ENCODE measurements around the gene CREB3L1.
A peak's percentile ranks its signal among the peaks of the same experiment; 100 is the strongest.

The CREB3L1 gene

DNA sequence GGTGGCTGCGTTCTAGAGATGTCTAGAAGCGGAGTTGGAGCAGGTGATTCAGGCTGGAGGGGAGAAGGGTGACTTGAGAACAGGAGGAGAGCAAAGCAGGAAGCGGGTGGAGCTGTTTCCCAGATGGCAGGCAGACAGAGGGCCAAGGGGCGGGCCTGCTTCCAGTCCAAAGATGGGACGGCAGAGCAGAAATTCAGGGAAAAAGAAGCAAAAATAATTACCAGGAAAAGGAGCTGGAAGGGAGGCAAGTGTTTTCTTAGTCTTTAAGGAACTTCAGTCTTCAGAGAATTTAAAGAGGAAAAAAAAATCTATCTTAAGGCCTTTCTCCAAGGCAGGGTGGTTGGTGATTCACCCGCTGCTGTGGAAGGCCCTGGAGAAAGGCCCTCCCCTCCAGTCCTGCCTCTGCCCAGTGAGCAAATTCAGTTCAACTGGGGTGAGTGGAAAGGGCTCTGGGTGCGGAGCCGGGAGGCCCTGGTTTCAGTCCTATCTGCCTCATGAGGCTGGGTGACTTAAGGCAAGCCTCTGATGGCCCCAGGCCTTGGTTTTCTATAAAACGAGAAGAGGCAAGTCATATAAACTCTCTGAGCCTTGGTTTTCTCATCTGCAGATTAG is 4.5 kb upstream of the CREB3L1 start:
- Mint-ChIP-seq H3K27ac (peak overlapping the region; percentile 34), H3K4me3 (peak overlapping the region; percentile 1), H3K36me3 (ENCODE audit: low read depth) (no peaks in the 10 kb centered on the region), H3K9me3 (no peaks in the 10 kb centered on the region), H3K27me3 (peaks cover 20% of the 10 kb centered on the region), H3K4me1 (ENCODE audit: low read depth) (peaks cover 11% of the 10 kb centered on the region)
- intact Hi-C loops (cut with micrococcal nuclease), result no loop called here

DNA sequence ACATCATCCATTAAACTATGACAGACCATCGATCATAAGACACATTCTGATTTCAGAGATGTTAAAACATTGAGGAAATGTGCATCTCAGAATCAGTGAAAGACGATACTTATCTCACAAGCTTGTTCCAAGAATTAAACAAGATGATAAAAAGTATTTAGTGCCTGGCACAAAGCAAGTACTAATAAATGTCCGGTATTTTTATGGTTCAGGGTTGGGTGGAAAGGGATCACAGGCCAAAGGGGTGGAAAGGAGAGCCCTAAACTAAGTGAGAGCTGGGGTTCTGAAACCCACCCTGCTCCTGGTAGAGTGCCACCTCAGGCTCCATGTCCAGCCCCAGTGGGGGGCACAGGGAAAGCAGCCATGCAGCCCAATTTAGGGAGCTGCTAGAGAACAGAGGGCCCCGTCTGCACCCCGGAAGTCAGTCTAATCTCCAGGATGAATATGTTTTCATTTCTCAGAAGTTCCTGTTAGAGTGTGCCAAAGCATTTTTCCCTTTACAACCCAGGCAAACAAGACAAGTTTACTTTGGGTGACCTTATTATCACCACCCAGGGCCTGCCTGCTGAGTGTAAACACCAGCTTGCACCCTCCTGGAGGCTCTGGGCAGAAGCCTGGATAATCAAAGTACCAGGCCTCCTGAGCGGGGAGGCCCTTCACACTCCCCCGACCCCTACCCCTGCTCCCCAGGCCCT is 3.8 kb upstream of the CREB3L1 start:
- H3K36me3 Mint-ChIP-seq (ENCODE audit: low read depth), result no peaks in the 10 kb centered on the region
- intact Hi-C loops (cut with micrococcal nuclease), result no loop called here
- H3K4me3 Mint-ChIP-seq, result no peak overlapping the region
- peaks cover 28% of the 10 kb centered on the region for H3K27me3 Mint-ChIP-seq
- H3K27ac Mint-ChIP-seq, result no peak overlapping the region
- H3K4me1 Mint-ChIP-seq (ENCODE audit: low read depth), result peaks cover 13% of the 10 kb centered on the region
- H3K9me3 Mint-ChIP-seq, result no peaks in the 10 kb centered on the region

GRCh38 chr11:46275964-46276641 is 1.4 kb upstream of the CREB3L1 start:
- intact Hi-C loops (cut with micrococcal nuclease), result no loop called here
- H3K27me3 Mint-ChIP-seq, result peaks cover 46% of the 10 kb centered on the region

DNA sequence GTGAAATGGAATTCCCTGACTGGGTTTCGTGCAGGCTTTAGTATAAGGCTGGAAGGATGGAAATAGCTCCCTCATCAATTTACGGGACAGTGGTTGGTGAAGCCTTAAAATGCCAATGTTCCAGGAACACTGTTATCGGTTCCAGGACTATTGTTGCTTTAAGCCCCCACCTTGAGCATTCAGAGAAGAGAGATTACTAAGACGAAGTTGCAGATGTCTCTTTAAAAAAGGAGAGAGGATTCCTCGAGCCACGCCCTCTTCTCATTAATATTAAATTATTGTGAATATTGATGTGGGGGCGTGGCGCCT is 195 bp upstream of the CREB3L1 start:
- Mint-ChIP-seq H3K36me3 (ENCODE audit: low read depth) (no peaks in the 10 kb centered on the region), H3K27me3 (peaks cover 53% of the 10 kb centered on the region), H3K4me3 (peak overlapping the region; percentile 62), H3K27ac (no peak overlapping the region), H3K9me3 (no peaks in the 10 kb centered on the region), H3K4me1 (ENCODE audit: low read depth) (peaks cover 31% of the 10 kb centered on the region)
- intact Hi-C loops (cut with micrococcal nuclease), result no loop called here

More at GRCh38 chr11:46275964-46276641, 1.4 kb upstream of the CREB3L1 start:
- H3K4me3 Mint-ChIP-seq, result no peak overlapping the region
- no peak overlapping the region for H3K27ac Mint-ChIP-seq
- H3K4me1 Mint-ChIP-seq (ENCODE audit: low read depth), result peaks cover 19% of the 10 kb centered on the region
- no peaks in the 10 kb centered on the region for H3K9me3 Mint-ChIP-seq
- H3K36me3 Mint-ChIP-seq (ENCODE audit: low read depth), result no peaks in the 10 kb centered on the region

DNA sequence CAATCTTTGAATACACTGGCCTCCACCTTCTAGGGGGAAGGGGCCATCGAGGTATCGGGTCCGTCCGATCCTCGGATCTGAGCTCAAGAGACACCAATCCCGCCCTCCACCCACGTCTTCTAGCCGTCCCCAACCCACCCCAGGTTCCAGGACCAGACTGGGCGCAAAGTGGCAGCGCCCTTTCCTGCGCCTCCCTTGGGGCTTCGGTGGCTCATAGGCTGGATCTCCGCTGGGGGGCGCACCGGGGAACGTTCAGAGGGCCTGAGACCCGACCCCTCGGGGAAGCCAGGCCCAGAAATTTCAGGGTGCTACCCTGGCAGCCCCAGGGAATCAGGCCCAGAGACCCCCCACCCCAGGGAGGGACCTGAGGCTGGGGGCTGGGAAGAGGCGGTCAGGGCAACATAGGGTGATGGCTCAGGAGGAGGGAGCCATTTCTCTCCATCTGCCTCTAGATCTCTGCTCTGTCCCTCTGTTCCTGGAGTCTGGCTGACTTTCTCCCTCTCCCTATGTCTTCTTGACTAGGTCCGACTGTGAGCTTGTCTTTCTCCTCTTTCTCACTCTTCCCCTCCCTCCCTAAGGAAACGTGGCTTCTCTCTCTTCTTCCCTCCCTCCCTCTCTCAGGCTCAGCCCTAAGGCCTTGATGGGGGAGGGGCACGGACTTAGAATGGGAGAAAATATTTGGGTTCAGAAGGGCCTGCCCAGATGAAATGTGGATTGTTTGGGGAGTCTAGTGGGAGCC is 1.1 kb downstream of the CREB3L1 start:
- Mint-ChIP-seq H3K9me3 (no peaks in the 10 kb centered on the region), H3K4me1 (ENCODE audit: low read depth) (peaks cover 27% of the 10 kb centered on the region), H3K27ac (no peak overlapping the region), H3K36me3 (ENCODE audit: low read depth) (no peaks in the 10 kb centered on the region), H3K4me3 (peak overlapping the region; percentile 46), H3K27me3 (peaks cover 62% of the 10 kb centered on the region)
- intact Hi-C loops (cut with micrococcal nuclease), result no loop called here

DNA sequence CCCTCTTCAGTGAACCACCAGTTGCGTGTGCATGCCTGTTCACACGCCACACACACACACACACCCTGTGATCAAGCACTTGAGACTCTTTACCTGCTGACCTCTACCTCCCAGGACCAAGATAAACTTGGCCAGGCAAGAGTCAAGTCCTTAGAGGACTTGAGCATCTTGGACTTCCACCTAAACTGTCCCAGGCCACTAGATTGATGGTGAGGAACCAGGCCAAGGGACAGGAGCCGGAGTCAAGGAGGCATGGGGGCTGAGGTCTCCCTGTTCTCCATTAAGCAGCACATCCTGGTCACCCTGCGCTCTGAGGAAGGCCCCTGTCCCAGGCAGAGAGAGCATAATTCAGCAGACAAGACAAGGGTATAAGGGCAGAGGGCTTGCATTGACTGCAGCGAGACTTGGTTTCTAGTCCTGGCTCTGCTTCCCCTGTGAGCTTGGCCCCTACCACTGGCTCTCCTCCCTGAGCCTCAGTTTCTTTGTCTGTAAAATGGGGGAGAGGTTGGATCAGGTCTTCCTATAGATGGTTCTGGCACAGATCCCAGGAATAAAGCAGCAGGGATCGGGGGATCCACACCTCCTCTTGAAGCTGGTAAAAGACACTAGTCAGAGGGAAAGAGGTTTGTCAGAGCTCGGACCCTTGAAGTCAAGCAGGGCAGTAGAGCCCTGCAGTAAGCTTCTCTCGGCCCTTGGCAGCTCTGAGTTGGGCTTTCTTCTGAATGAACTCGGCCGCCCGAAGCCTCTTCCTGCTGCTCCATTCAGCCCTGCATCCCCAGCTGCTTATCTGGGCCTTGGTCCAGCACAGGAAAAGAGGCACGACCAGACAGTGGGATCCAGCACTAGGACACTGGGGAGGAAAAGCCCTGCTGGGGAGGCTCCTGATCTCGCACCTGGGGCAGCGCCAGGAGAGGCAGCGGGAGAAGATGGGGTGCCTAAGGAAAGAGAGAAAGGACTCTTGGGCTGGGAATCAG is 2.0 kb downstream of the CREB3L1 start:
- Mint-ChIP-seq H3K27me3 (peaks cover 68% of the 10 kb centered on the region), H3K36me3 (ENCODE audit: low read depth) (no peaks in the 10 kb centered on the region), H3K9me3 (no peaks in the 10 kb centered on the region), H3K4me3 (no peak overlapping the region), H3K27ac (peak overlapping the region; percentile 3), H3K4me1 (ENCODE audit: low read depth) (peaks cover 27% of the 10 kb centered on the region)
- intact Hi-C loops (cut with micrococcal nuclease), result no loop called here

GRCh38 chr11:46280706-46281105 is 3.2 kb downstream of the CREB3L1 start:
- H3K36me3 Mint-ChIP-seq (ENCODE audit: low read depth), result no peaks in the 10 kb centered on the region
- intact Hi-C loops (cut with micrococcal nuclease), result no loop called here
- peaks cover 76% of the 10 kb centered on the region for H3K27me3 Mint-ChIP-seq
- peaks cover 27% of the 10 kb centered on the region for H3K4me1 Mint-ChIP-seq (ENCODE audit: low read depth)
- no peak overlapping the region for H3K4me3 Mint-ChIP-seq
- no peak overlapping the region for H3K27ac Mint-ChIP-seq
- no peaks in the 10 kb centered on the region for H3K9me3 Mint-ChIP-seq

DNA sequence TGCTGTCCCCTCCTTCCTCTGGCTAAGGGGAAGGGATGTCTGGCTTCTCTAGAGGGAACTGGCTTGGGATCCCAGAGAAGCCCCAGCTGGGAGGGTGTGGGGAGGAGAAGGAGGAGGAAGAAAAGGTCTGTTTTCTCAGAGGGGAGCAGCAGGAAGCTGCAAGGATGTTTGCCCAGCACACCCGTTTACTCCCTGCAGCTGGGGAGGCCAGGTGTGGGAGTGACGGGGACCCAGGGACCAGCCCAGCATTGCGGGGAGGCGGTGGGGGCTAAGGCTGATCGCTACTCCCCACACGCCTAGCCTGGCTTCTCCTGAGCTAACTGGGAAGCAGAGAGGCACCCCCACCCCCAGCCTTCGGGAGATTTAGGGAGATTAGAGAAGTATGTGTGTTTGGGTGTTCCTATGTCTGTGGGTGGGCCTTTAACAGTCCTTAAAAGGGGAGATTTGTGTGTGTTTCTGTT is 3.9 kb downstream of the CREB3L1 start:
- H3K9me3 Mint-ChIP-seq, result no peaks in the 10 kb centered on the region
- H3K27me3 Mint-ChIP-seq, result peaks cover 79% of the 10 kb centered on the region
- H3K36me3 Mint-ChIP-seq (ENCODE audit: low read depth), result no peaks in the 10 kb centered on the region
- peak overlapping the region; percentile 33 for H3K4me3 Mint-ChIP-seq
- H3K27ac Mint-ChIP-seq, result no peak overlapping the region
- H3K4me1 Mint-ChIP-seq (ENCODE audit: low read depth), result peaks cover 27% of the 10 kb centered on the region
- intact Hi-C loops (cut with micrococcal nuclease), result no loop called here

DNA sequence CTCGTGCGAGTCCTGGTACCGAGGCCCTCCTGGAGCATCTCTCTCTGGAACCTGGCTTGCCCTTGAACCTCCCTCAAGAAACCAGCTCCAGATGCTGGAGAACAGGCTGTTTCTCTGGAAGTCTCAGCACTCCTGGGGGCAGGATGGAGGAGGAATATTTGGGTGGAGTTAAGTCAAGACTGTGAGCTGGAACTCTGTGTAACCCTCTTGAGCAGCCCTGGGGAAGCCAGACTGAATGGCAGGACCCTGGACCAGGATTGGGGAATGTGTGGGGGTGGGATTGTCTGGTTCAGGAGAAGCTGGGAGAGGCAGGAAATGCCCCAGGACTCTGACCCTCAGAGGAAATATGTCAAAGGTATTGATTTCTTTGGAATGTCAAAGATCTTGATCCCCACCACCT is 7.7 kb downstream of the CREB3L1 start:
- no peak overlapping the region for H3K4me3 Mint-ChIP-seq
- H3K27ac Mint-ChIP-seq, result no peak overlapping the region
- H3K9me3 Mint-ChIP-seq, result no peaks in the 10 kb centered on the region
- peaks cover 33% of the 10 kb centered on the region for H3K4me1 Mint-ChIP-seq (ENCODE audit: low read depth)
- intact Hi-C loops (cut with micrococcal nuclease), result no loop called here
- peaks cover 51% of the 10 kb centered on the region for H3K27me3 Mint-ChIP-seq
- H3K36me3 Mint-ChIP-seq (ENCODE audit: low read depth), result no peaks in the 10 kb centered on the region

DNA sequence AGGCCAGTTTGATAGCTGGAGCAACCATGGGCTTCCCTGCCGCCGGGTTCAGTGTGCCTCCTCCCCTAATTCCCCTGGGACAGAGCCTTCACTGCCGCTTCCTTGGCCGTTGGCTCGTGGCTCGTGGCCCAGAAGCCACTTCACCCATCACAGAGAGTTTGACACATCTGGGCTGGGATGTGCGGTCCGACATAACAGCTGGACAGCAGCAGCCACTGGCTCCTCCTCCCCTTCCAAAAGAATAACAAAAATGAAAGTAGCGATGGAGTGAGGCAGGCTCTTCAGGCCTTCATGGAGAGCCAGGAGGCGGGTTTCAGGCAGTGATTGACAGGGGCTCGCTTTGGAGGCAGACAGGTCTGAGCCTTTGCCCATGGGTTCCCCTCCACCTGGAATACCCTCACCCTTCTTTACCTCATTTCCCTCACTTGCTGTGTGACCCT is 8.2 kb downstream of the CREB3L1 start:
- H3K27me3 Mint-ChIP-seq, result peaks cover 47% of the 10 kb centered on the region

GRCh38 chr11:46286789-46287188 is 9.3 kb downstream of the CREB3L1 start:
- H3K27me3 Mint-ChIP-seq, result peaks cover 41% of the 10 kb centered on the region
- H3K4me3 Mint-ChIP-seq, result no peak overlapping the region
- no peaks in the 10 kb centered on the region for H3K36me3 Mint-ChIP-seq (ENCODE audit: low read depth)
- H3K9me3 Mint-ChIP-seq, result no peaks in the 10 kb centered on the region
- H3K4me1 Mint-ChIP-seq (ENCODE audit: low read depth), result peaks cover 25% of the 10 kb centered on the region
- no peak overlapping the region for H3K27ac Mint-ChIP-seq
- intact Hi-C loops (cut with micrococcal nuclease), result no loop called here

More for the DNA sequence above, 8.2 kb downstream of the CREB3L1 start:
- Mint-ChIP-seq H3K9me3 (no peaks in the 10 kb centered on the region), H3K4me3 (no peak overlapping the region), H3K27ac (no peak overlapping the region), H3K36me3 (ENCODE audit: low read depth) (no peaks in the 10 kb centered on the region), H3K4me1 (ENCODE audit: low read depth) (peaks cover 36% of the 10 kb centered on the region)
- intact Hi-C loops (cut with micrococcal nuclease), result no loop called here

GRCh38 chr11:46288451-46288850 is 11.0 kb downstream of the CREB3L1 start:
- Mint-ChIP-seq H3K27ac (no peak overlapping the region), H3K4me1 (ENCODE audit: low read depth) (peaks cover 16% of the 10 kb centered on the region), H3K36me3 (ENCODE audit: low read depth) (no peaks in the 10 kb centered on the region), H3K27me3 (peaks cover 35% of the 10 kb centered on the region), H3K4me3 (no peak overlapping the region), H3K9me3 (no peaks in the 10 kb centered on the region)
- intact Hi-C loops (cut with micrococcal nuclease), result no loop called here

- Mint-ChIP-seq H3K4me1 (ENCODE audit: low read depth) (peaks cover 16% of the 10 kb centered on the region), H3K27me3 (peaks cover 37% of the 10 kb centered on the region), H3K9me3 (no peaks in the 10 kb centered on the region), H3K36me3 (ENCODE audit: low read depth) (no peaks in the 10 kb centered on the region), H3K4me3 (no peak overlapping the region), H3K27ac (peak overlapping the region; percentile 14)
- intact Hi-C loops (cut with micrococcal nuclease), result no loop called here
Measured at GRCh38 chr11:46290011-46290410, 12.5 kb downstream of the CREB3L1 start.
